GM12878 (cell line): Measurements from ENCODE around the gene GFRA1. TPM values are rescaled to one million over a fixed set of nuclear protein-coding genes. Genes with fewer than 3 reads are reported as not detected.

ENCODE experiments used
- ATAC-seq: fragments of 200-7000 bp; cut with Tn5 transposase; 3 replicates; pipeline ENCODE4 v1.9.1; 2020; ENCODE audit warnings: mild to moderate bottlenecking, moderate library complexity
- BruUV-seq: library from RNA; stranded (reverse); fragments of 400-500 nt; replicated peaks from 2 replicates; lab custom pipeline; 2021; lab: Mats Ljungman, UMichigan
- CTCF ChIA-PET: fragments of 300-600 bp; sonication (Branson Sonifier 250); formaldehyde crosslinking; extraction: SDS; loops from one replicate; lab custom pipeline; 2021; ENCODE audit warnings: inconsistent platforms; lab: Yijun Ruan, JAX
- POLR2A ChIA-PET: fragments of 350-600 bp; formaldehyde crosslinking; extraction: SDS; loops from one replicate; lab custom pipeline; 2021; ENCODE audit warnings: inconsistent platforms; lab: Charles Lee
- RAD21 ChIA-PET: fragments of 300-600 bp; sonication (Branson Sonifier 250); formaldehyde crosslinking; loops from one replicate; lab custom pipeline; 2023; ENCODE audit warnings: antibody characterized with exemption; ENCODE audit not compliant: unreplicated experiment; lab: Charles Lee
- SMC1A ChIA-PET: fragments of 300-600 bp; sonication (Branson Sonifier 250); formaldehyde crosslinking; loops from one replicate; lab custom pipeline; 2023; ENCODE audit not compliant: unreplicated experiment, uncharacterized antibody; lab: Charles Lee
- DNase-seq: peaks from one replicate; pipeline ENCODE4 v3.0.0-alpha.2; 2011; ENCODE audit warnings: low read depth, low spot score
- FAIRE-seq: peaks from 3 replicates; lab custom pipeline; 2011; peaks lifted over from hg19 to GRCh38; lab: Jason Lieb, UNC
- H2AFZ ChIP-seq: 2 replicates; pipeline ENCODE4 v1.6.0; 2011; ENCODE audit warnings: low read depth, low read length, control low read depth; ENCODE audit not compliant: control insufficient read depth
- H3K27ac ChIP-seq: 2 replicates; pipeline ENCODE4 v1.5.1; 2011; ENCODE audit warnings: control low read depth; ENCODE audit not compliant: control insufficient read depth, insufficient read depth
- H3K27me3 ChIP-seq, 2 experiments: replicated peaks in 1 of 2; 2 replicates each; pipeline versions ENCODE4 v1.6.0 to v1.6.1; 2011; ENCODE audit warnings: low read length in 1 of 2; ENCODE audit not compliant: control insufficient read depth in 2 of 2, insufficient read depth in 2 of 2
- H3K36me3 ChIP-seq, 2 experiments: 2 replicates each; pipeline ENCODE4 v1.5.1; 2011; ENCODE audit warnings: low read length in 1 of 2; ENCODE audit not compliant: control insufficient read depth in 2 of 2, insufficient read depth in 2 of 2
- H3K4me1 ChIP-seq: 2 replicates; pipeline ENCODE4 v1.6.1; 2011; ENCODE audit warnings: mild to moderate bottlenecking, low read length, moderate library complexity, mixed read lengths; ENCODE audit not compliant: control insufficient read depth, insufficient read depth
- H3K4me2 ChIP-seq: 2 replicates; pipeline ENCODE4 v1.6.0; 2011; ENCODE audit warnings: control low read depth; ENCODE audit not compliant: control insufficient read depth, insufficient read depth
- H3K4me3 ChIP-seq: fragments of 200-600 bp; sonication (generic); 2 replicates; pipeline ENCODE4 v1.5.1; 2016
- H3K79me2 ChIP-seq: 2 replicates; pipeline ENCODE4 v1.6.0; 2011; ENCODE audit warnings: low read length; ENCODE audit not compliant: control insufficient read depth, insufficient read depth
- H3K9ac ChIP-seq: 2 replicates; pipeline ENCODE4 v1.8.0; 2011; ENCODE audit warnings: low read length, control low read depth, mixed read lengths; ENCODE audit not compliant: control insufficient read depth, insufficient read depth
- H3K9me3 ChIP-seq: replicated peaks from 3 replicates; pipeline ENCODE4 v1.5.1; 2011; ENCODE audit warnings: mild to moderate bottlenecking, low read length; ENCODE audit not compliant: control insufficient read depth, insufficient read depth
- H4K20me1 ChIP-seq: 2 replicates; pipeline ENCODE4 v1.6.0; 2011; ENCODE audit not compliant: control insufficient read depth, insufficient read depth
- CREM ChIP-seq: IDR thresholded peaks from 2 replicates; pipeline ENCODE4 v1.6.1; 2014; ENCODE audit warnings: antibody characterized with exemption, low read depth
- HDAC6 ChIP-seq: fragments of 200-600 bp; sonication (generic); IDR thresholded peaks from one replicate; pipeline ENCODE4 v1.8.0; 2017; ENCODE audit warnings: antibody characterized with exemption; ENCODE audit not compliant: unreplicated experiment
- MYC ChIP-seq: IDR thresholded peaks from 2 replicates; pipeline ENCODE4 v1.6.1; 2011; ENCODE audit warnings: mild to moderate bottlenecking, low read length, moderate library complexity, inconsistent platforms; ENCODE audit not compliant: insufficient read depth, insufficient replicate concordance, insufficient read length, severe bottlenecking
- POU2F2 ChIP-seq: IDR thresholded peaks from 3 replicates; pipeline ENCODE4 v1.6.1; 2011; ENCODE audit warnings: low read depth, mild to moderate bottlenecking, low read length, borderline replicate concordance
- SMAD5 ChIP-seq: IDR thresholded peaks from 2 replicates; pipeline ENCODE4 v1.6.1; 2016; ENCODE audit warnings: antibody characterized with exemption, low read depth
- YY1 ChIP-seq: IDR thresholded peaks from 2 replicates; pipeline ENCODE4 v1.6.1; 2011; ENCODE audit warnings: low read depth, mild to moderate bottlenecking, low read length
- ZNF384 ChIP-seq: IDR thresholded peaks from 2 replicates; pipeline ENCODE4 v1.6.1; 2012; ENCODE audit warnings: low read depth, mild to moderate bottlenecking, low read length, improper control_type of control experiment, borderline replicate concordance
- WGBS: methylation state at CpG from one replicate; pipeline ENCODE4 v1.1.6; 2016; ENCODE audit warnings: low lambda C conversion rate; ENCODE audit not compliant: insufficient replicate concordance, insufficient coverage; ENCODE audit errors: missing lambda C conversion rate; 5-methylcytosine and 5-hydroxymethylcytosine counted together
- in situ Hi-C: fragments of 300-500 bp; cut with MboI; formaldehyde crosslinking; loops from 9 replicates; pipeline ENCODE4 v1.14.3; 2018; ENCODE audit warnings: mixed read lengths
- intact Hi-C: fragments of 100-400 bp; cut with micrococcal nuclease; formaldehyde crosslinking; loops from one replicate; pipeline ENCODE4 v1.14.2; 2022; ENCODE audit not compliant: unreplicated experiment
- polyA plus RNA-seq, 11 experiments: library from polyadenylated mRNA; depleted of rRNA in 4 of 11; unstranded in 6 of 11; stranded (reverse) in 5 of 11; fragments of >200 nt; fragmentation: Nextera tagmentation in 4 of 11; fragmentation: Illumina TruSeq in 1 of 11; extraction: Ambion mirVana in 4 of 11; extraction: Trizol in 1 of 11; gene quantifications; 1 replicate in 1 of 11; 2 replicates in 10 of 11; pipeline versions ENCODE4 v1.2.1 to v1.2.3, GENCODE V29; 2011 to 2016; ENCODE audit warnings: inconsistent platforms in 2 of 11, missing spikeins in 2 of 11, low read depth in 1 of 11
- total RNA-seq, 4 experiments: library from RNA; depleted of rRNA in 3 of 4; stranded (reverse); fragments of >200 nt in 3 of 4; fragmentation: Illumina TruSeq in 1 of 4; extraction: Trizol in 1 of 4; gene quantifications; 2 replicates each; pipeline versions ENCODE4 v1.2.1 to v1.2.3, GENCODE V29; 2013 to 2021
- TF ChIP-seq, protein P1 (sequence below): IDR thresholded peaks from 2 replicates; pipeline ENCODE4 v1.6.1; 2011; ENCODE audit warnings: borderline replicate concordance, low read depth, mild to moderate bottlenecking, moderate library complexity, low read length; ENCODE audit not compliant: insufficient read depth, poor library complexity, severe bottlenecking
- TF ChIP-seq, protein P2 (sequence below): fragments of 450-650 bp; IDR thresholded peaks from 2 replicates; pipeline ENCODE4 v1.6.1; 2018; ENCODE audit warnings: borderline replicate concordance, mild to moderate bottlenecking; ENCODE audit not compliant: partially characterized antibody
- TF ChIP-seq, protein P3 (sequence below): fragments of 450-650 bp; IDR thresholded peaks from 2 replicates; pipeline ENCODE4 v1.6.1; 2017; ENCODE audit warnings: borderline replicate concordance

The GFRA1 gene
- total and polyA plus RNA-seq, 10 of the 15 experiments (the other 5 are each of a cell fraction or from before 2014, with no cell fraction given), result 0.05 to 0.19 TPM; not detected in 8

DNA sequence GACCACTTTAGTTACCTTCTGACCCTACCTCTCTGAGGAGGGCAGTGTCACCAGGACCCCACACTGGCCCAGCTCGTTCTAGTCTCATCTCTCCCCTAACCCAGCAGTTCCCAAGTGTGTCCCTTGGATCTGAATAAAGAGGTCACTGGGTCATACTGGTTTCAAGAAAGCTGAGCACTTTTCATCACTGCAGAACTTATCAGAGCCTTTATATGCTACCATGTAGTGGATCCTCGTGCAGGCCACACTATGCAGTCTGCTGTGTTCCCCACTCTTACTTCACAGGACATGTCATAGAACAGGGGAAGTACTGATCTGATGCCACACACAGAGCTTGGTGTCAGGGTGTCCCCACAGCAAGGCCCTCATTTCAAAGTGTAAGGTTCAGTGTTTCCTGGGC lies 113.8 kb downstream of the GFRA1 start:
- no peaks in the 10 kb centered on the region for H4K20me1 ChIP-seq
- no peaks in the 10 kb centered on the region for H3K9me3 ChIP-seq
- in situ Hi-C loops, result no loop called here
- H3K9ac ChIP-seq, result no peak overlapping the region
- BruUV-seq, result no TSS peak
- H3K36me3 ChIP-seq, result no peaks in the 10 kb centered on the region
- H3K4me3 ChIP-seq, result no peak overlapping the region
- H3K4me2 ChIP-seq, result no peak overlapping the region
- intact Hi-C loops, result no loop called here
- no peak overlapping the region for H3K27ac ChIP-seq
- FAIRE-seq (no peak), ATAC-seq (no peak), DNase-seq (no peak)
- ChIA-PET RAD21 (no interaction called here), SMC1A (no interaction called here), CTCF (no interaction called here), POLR2A (no interaction called here)
- no peaks in the 10 kb centered on the region; a peak in 1 of 4 replicates for H3K27me3 ChIP-seq
- WGBS, result 0% methylated on average over 2 of the region's 2 CpGs
- H3K4me1 ChIP-seq, result no peaks in the 10 kb centered on the region
- no peak overlapping the region for H2AFZ ChIP-seq
- TF ChIP-seq, protein P1, sequence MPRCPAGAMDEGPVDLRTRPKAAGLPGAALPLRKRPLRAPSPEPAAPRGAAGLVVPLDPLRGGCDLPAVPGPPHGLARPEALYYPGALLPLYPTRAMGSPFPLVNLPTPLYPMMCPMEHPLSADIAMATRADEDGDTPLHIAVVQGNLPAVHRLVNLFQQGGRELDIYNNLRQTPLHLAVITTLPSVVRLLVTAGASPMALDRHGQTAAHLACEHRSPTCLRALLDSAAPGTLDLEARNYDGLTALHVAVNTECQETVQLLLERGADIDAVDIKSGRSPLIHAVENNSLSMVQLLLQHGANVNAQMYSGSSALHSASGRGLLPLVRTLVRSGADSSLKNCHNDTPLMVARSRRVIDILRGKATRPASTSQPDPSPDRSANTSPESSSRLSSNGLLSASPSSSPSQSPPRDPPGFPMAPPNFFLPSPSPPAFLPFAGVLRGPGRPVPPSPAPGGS, result no peak
- TF ChIP-seq, protein P2, sequence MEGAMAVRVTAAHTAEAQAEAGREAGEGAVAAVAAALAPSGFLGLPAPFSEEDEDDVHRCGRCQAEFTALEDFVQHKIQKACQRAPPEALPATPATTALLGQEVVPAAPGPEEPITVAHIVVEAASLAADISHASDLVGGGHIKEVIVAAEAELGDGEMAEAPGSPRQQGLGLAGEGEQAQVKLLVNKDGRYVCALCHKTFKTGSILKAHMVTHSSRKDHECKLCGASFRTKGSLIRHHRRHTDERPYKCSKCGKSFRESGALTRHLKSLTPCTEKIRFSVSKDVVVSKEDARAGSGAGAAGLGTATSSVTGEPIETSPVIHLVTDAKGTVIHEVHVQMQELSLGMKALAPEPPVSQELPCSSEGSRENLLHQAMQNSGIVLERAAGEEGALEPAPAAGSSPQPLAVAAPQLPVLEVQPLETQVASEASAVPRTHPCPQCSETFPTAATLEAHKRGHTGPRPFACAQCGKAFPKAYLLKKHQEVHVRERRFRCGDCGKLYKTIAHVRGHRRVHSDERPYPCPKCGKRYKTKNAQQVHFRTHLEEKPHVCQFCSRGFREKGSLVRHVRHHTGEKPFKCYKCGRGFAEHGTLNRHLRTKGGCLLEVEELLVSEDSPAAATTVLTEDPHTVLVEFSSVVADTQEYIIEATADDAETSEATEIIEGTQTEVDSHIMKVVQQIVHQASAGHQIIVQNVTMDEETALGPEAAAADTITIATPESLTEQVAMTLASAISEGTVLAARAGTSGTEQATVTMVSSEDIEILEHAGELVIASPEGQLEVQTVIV, result no peak
- no peak for TF ChIP-seq CREM
- TF ChIP-seq HDAC6, result no peak
- no peak for TF ChIP-seq ZNF384
- TF ChIP-seq POU2F2, result no peak
- TF ChIP-seq YY1, result no peak
- no peak for TF ChIP-seq SMAD5
- no peak for TF ChIP-seq MYC
- TF ChIP-seq, protein P3, sequence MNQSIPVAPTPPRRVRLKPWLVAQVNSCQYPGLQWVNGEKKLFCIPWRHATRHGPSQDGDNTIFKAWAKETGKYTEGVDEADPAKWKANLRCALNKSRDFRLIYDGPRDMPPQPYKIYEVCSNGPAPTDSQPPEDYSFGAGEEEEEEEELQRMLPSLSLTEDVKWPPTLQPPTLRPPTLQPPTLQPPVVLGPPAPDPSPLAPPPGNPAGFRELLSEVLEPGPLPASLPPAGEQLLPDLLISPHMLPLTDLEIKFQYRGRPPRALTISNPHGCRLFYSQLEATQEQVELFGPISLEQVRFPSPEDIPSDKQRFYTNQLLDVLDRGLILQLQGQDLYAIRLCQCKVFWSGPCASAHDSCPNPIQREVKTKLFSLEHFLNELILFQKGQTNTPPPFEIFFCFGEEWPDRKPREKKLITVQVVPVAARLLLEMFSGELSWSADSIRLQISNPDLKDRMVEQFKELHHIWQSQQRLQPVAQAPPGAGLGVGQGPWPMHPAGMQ, result no peak
- no peaks in the 10 kb centered on the region for H3K79me2 ChIP-seq
